HG03575 (cell line): ENCODE measurements around the gene KATNB1.
"Not testable (repeated sequence)": the region's sequence is repeated elsewhere in the genome, so short reads cannot be mapped to it uniquely, and the experiment has no call there.

Source experiments
- ATAC-seq: cut with Tn5 transposase; IDR thresholded peaks from one replicate; pipeline ENCODE4 v1.9.1; 2021; ENCODE audit not compliant: unreplicated experiment, insufficient number of reproducible peaks, low FRiP score; ENCODE audit errors: extremely low read depth

KATNB1 gene

GRCh38 chr16:57781741-57782606, 46.4 kb downstream of the KATNB1 start:
- ATAC-seq: no peak

- not testable (repeated sequence) for ATAC-seq
Measured at GRCh38 chr16:57782607-57783055, 47.1 kb downstream of the KATNB1 start.

DNA sequence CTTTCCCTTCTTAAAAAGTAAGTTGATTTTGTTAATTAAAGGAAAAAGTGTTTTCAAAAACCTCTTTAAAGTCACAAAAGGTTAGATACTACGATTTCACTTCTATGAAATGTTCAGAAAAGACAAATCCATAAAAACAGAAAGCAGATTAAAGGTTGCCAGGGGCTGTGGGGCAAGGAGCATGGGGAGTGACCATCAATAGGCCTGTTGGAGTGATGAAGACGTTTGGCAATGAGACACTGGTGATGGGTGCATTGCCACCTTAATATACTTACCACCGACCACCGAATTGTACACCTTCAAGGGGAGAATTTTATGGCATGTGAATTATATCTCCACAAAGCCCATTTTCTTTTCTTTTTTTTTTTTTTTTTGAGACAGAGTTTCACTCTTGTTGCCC, 47.5 kb downstream of the KATNB1 start:
- no peak for ATAC-seq

DNA sequence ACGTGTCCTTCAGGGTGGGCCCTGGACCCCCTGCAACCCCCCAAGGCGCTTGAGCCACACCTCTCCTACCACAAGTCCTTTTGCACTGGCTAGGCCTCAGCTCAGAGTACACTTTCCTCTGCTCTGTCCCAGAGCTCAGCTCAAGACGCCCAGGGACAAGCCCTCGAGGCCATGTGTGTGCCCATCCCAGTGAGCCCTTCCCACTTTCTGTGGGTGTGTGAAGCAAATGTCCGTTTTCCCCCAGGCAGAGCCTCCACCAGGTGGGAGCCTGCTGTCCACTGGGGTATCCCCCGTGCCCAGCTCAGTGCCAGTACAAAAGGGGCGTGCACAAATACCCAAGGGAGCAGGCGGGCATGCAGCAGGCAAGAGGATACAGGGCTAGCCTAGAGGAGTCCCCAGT, 48.3 kb downstream of the KATNB1 start:
- ATAC-seq: no peak

GRCh38 chr16:57784334-57784733, 48.8 kb downstream of the KATNB1 start:
- ATAC-seq: no peak

GRCh38 chr16:57785385-57785784, 49.8 kb downstream of the KATNB1 start:
- no peak for ATAC-seq

DNA sequence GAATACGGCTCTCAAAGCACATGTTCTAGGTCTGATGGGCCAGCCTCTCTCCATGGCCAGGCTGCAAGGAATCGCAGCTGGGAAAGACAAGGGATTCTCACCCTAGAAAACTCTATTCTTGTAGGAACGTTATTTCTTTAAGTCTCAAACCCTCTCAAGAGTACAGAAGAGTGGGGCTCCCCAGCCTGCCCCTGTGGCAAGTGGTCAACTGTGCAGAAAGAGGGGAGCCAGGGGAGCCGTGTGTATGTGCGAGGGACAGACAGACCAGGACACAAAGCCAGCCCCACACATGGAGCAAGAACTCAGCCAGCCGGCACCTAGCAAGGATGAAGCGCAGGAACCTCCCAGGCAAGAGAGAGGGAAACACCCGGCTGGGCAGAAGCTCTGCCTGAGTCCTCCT, 50.4 kb downstream of the KATNB1 start:
- no peak for ATAC-seq

DNA sequence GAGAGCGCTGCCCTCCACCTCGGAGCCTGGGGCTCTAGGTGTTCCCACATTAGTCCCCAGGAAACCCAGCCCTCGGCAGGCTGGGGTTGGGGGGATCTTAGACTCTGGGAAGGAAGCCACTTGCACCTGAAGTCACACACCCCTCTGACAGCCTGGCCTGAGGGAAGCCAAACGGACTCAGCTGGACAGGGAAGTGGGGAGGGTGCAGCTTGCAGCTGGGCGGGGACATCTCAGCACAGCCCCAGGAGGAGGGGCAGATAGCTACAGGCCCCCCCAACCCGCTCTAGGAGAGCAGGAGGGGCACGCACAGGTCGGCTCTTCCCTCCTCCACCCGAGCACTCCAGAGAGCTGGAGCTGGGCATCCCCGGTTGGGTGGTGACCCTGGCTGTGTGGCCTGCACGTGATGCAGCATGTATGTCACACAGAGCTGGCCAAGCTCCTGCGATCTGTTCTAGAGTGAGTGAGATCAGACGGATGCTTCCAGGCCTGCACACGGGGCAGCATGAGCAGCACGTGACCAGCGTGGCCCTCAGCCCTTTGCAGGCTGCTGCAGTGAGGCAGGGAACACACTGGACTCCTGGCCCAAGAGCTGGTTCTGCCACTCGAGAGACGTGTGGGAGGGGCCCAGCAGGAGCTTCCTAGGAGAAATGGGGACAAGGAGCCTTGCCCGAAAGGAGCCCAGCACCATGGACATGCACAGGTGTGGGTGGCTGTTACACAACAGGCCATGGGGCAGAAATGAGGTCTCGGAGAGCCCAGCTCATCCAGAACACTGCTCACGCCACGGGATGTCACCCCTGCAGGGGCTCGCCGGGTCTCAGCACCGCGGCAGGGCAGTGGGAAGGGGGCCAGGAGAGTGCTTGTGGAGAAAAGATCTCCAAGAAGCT, 51.3 kb downstream of the KATNB1 start:
- no peak for ATAC-seq

DNA sequence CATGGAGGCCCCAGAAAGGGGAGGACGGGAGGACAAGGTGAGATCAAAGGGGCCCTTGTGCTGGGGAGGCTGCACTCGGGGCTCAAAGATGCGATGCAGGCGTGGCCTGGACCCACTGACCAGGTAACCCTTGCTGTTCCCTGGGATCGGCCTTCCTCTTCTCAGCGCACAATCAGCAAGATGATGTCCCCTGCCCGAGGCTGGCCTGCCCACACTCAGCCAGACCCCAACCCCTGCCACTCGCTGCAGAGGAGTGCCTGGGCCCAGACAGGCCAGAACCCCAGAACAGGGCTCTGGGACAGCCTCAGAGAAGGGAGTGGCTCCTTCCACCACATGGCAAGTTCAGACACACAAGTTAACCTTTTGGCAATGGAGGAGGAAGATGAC, 51.9 kb downstream of the KATNB1 start:
- no peak for ATAC-seq

DNA sequence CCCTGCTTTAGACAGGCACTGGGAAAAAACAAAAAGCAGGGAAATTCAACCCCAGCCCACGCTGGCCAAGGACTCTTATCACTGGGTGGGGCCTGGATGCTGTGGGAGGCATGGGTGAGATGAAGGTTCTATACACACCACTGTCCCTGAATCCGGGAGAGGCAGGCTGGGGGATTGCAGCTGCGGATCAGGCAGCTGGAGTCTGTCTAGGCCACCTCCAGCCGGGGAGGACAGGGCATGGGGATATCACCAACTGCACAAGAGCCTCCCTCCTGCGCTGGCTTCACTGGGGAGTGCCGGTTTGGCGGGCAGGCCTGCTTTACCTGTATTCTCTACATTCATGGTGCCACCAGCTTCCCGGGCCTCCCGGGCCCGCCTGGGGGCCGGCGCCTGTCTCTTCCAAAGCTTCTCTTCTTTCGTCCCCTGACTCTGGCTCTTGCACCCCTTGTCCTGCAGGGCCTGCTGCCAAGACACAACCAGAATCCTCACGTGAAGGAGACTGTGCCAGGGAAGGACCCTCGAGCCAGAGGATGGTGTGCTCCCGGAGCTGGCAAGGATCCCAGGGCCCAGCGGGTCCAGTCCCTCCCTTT, 52.8 kb downstream of the KATNB1 start:
- ATAC-seq: no peak

- no peak for ATAC-seq
Measured at GRCh38 chr16:57788951-57789350, 53.4 kb downstream of the KATNB1 start.

DNA sequence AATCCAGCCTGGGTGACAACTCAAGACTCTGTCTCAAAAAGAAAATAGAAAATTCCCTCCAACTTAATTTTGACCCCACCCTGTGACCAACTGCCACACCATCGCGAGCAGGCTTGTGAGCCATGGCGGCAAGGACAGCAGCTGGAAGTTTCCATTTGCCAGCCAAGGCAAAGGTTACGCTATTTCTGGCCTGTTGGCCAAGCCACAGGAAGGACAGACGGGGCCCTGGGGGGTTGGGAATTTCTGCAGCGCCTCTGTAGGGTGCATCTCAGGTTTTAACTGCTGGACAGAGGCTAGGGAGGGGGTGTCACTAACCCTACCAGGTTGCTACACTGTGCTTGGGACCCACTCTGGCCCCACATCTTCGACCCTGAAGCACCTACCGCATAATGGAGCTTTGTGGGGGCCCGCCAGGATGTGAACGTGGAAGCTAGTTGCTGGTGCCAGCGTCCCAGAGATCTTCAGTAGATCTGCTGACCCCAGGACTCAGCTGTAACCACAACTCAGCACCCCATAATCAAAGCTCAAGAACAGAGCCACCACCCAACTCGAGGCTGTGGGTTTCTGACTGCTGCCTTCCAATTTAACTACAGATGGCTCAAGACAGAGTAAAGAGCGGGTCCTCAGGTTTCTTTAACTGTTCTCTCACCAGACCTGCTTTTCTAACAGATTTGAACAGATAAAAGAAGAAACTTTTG, 55.8 kb downstream of the KATNB1 start:
- no peak for ATAC-seq

- no peak for ATAC-seq
Measured at GRCh38 chr16:57791893-57792461, 56.4 kb downstream of the KATNB1 start.

DNA sequence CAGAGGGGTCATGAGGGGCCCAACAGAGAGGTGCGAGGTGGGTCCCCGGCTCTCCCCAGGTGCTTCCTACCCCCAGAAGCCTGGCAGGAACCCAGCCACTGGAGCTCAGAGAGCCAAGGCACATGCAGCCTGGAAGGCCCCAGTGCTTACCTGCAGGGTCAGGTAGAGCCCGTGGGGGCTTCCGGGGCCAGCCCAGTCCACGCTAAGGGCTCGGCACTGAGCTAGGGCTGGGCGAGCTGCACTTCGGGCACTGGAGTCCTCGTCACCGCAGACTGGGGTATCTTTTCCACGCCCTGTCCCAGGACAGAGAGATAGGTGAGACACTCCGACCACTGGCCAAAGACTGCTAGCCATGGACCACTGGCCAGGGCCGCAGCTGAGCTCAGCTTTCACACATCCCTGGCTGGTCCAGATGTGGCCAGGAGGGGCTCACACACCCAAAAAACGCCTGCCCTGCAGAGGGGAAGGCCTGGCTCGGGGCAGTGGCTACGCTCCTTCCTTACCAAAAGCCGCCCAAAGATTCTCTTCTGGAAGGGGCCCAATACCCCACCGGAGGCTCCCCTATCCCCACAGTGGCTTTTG, 59.4 kb downstream of the KATNB1 start:
- ATAC-seq: no peak

- ATAC-seq: no peak
Measured at GRCh38 chr16:57795431-57795878, 59.9 kb downstream of the KATNB1 start.

GRCh38 chr16:57796014-57796413, 60.4 kb downstream of the KATNB1 start:
- not testable (repeated sequence) for ATAC-seq

DNA sequence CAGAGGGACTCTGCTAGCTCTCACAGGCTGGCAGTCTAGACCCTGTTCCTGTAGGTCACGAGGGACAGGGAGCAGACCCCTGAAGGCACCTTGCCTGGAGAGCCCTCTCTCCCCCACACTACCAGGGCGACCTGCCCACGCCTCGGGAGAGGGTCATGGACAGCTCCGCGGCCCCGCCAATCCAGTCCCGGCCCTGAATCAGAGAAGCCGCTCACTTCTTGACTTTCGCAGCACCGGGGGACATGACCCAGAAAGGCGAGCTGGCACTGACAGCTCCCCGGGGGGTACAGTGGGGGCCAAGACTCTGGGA, 61.6 kb downstream of the KATNB1 start:
- no peak for ATAC-seq

DNA sequence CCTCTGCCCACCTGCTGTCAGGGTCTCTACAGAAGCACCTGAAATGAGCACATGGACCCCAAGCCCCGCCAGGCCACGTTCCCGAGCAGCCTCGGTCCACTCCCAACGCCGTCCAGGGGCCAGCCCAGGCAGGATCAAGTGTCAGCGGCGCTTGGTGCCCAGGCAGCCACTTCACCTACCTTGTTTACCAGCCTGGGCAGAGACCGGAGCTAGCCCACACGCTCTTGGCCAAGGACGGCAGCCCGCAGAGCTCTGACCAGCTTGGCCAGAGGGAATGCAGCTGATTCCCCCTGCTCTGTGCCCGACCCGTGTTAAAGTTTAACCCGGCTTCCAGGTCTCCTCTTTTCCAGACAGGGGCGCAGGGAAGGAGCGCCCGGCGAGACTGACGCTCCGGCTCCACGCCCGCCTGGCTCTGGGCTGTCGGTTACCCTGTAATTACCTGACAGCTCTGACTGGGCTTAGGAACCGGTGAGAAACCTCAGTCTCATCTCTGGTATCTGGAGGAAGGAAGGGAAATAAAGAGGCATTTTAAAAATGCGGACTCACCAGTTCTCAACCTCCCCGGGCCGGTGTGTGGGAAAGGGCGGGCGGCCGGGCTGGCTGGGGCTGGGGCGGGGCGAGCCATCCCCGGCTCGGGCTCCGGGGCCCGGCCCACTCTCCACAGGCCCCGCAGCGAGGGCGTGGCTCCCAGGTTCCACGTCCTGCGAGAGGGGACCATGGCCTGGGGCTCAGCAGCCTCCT, 62.1 kb downstream of the KATNB1 start:
- no peak for ATAC-seq
